GM21825 (cell line): ENCODE results near the gene ACOX1.

Experiments used
- ATAC-seq: cut with Tn5 transposase; IDR thresholded peaks from one replicate; pipeline ENCODE4 v1.9.1; 2021; ENCODE audit warnings: mild to moderate bottlenecking, moderate library complexity; ENCODE audit not compliant: unreplicated experiment

ACOX1 gene

GRCh38 chr17:75937652-75938051, 41.3 kb downstream of the ACOX1 start:
- ATAC-seq: no peak

- ATAC-seq: no peak
Observed at GRCh38 chr17:75933808-75934207, 45.2 kb downstream of the ACOX1 start.

- no peak for ATAC-seq
Observed at GRCh38 chr17:75932852-75933251, 46.1 kb downstream of the ACOX1 start.

- no peak for ATAC-seq
Observed at GRCh38 chr17:75931062-75931461, 47.9 kb downstream of the ACOX1 start.

GRCh38 chr17:75927286-75927922, 51.6 kb downstream of the ACOX1 start:
- ATAC-seq: no peak

- no peak for ATAC-seq
Observed at GRCh38 chr17:75926456-75926855, 52.5 kb downstream of the ACOX1 start.

GRCh38 chr17:75925912-75926311, 53.1 kb downstream of the ACOX1 start:
- ATAC-seq: no peak

- ATAC-seq: no peak
Observed at GRCh38 chr17:75925103-75925502, 53.9 kb downstream of the ACOX1 start.

- ATAC-seq: no peak
Observed at GRCh38 chr17:75922963-75923874, 55.7 kb downstream of the ACOX1 start.

GRCh38 chr17:75922173-75922961, 56.6 kb downstream of the ACOX1 start:
- ATAC-seq: no peak

- no peak for ATAC-seq
Observed at GRCh38 chr17:75921596-75921995, 57.4 kb downstream of the ACOX1 start.

- ATAC-seq: no peak
Observed at GRCh38 chr17:75920045-75920560, 58.9 kb downstream of the ACOX1 start.

- ATAC-seq: no peak
Observed at GRCh38 chr17:75919611-75920010, 59.4 kb downstream of the ACOX1 start.

GRCh38 chr17:75917917-75918445, 61.0 kb downstream of the ACOX1 start:
- no peak for ATAC-seq

GRCh38 chr17:75917141-75917916, 61.6 kb downstream of the ACOX1 start:
- no peak for ATAC-seq

GRCh38 chr17:75915268-75915667, 63.7 kb downstream of the ACOX1 start:
- ATAC-seq: no peak

GRCh38 chr17:75914643-75915267, 64.2 kb downstream of the ACOX1 start:
- no peak for ATAC-seq

- ATAC-seq: no peak
Observed at GRCh38 chr17:75913537-75914210, 65.3 kb downstream of the ACOX1 start.

- no peak for ATAC-seq
Observed at GRCh38 chr17:75910699-75911098, 68.3 kb downstream of the ACOX1 start.
